GM19328 (cell line): ENCODE measurements around the gene DCPS.

Source experiments
- ATAC-seq: cut with Tn5 transposase; IDR thresholded peaks from one replicate; pipeline ENCODE4 v1.9.1; 2021; ENCODE audit warnings: mild to moderate bottlenecking, moderate library complexity; ENCODE audit not compliant: unreplicated experiment

DCPS gene

DNA sequence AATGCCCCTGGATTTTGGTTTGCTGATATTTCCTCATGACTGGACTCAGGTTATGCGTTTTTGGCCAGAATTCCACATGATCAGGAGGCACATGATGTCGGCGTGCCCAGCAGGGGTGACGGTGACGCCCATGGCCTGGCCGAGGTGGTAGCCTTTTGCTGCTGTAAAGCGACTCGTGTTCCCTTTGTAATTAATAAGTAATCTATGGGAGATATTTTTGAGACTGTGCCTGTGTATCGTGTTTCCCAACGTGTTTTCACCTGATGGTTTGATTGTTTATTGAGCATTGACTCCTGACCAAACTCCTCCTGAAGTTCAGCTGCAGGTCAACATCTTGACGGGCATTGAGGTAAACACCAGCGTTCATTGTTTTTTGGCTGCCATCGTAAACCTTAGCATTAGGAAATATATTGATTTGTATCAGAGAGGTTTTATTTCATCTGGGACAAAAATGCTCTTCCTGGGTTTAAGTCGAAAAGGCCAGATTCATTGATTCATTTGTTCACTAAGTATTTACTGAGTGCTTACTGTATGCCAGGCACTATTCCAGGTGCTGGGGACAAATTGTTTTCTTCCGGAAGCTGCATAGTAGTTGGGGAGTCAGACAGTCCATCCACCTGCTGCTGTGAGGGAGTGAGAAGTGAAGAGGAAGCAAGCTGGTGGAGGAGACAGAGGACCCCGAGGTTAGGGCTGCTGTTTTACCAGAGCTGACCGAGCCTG, 23.6 kb downstream of the DCPS start:
- ATAC-seq = no peak

DNA sequence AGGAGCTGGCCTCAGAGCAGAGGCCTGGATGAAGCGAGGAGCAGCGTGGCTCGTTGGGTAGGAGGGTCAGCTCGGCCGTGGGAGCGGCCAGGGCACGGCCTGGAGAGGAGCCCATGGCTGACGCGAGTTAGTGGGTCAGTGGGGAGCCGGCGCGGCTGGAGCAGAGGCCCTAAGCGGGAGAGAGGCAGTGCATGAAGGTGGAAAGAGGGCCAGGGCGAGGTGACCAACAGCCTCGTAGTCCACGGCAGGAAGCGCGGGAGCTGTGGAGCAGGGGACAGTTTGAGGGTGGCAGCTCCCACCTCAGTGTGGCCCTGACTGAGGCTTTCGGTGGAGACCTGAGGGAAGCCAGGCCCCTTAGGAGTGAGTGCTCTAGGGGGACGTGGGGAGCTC, 24.1 kb downstream of the DCPS start:
- no peak for ATAC-seq

DNA sequence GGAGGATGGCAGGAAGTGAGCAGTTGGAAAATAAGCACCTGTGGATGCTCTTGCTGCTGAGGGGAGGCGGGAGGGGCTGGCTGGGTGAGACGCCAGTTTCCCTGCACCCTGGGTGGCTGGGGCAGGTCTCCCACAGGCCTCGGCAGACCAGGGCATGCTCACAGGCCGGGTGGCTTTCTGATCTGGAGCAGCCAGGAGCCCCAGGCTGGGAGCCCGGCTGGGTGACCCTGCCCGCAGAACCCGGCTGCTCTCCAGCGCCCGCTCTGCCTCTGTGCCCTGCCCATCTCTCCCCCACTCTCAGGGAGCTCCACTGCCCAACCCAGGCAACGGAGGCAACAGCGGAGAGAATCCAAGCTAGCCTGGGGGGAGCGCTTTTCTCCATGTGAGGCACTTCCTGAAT, 24.6 kb downstream of the DCPS start:
- no peak for ATAC-seq

DNA sequence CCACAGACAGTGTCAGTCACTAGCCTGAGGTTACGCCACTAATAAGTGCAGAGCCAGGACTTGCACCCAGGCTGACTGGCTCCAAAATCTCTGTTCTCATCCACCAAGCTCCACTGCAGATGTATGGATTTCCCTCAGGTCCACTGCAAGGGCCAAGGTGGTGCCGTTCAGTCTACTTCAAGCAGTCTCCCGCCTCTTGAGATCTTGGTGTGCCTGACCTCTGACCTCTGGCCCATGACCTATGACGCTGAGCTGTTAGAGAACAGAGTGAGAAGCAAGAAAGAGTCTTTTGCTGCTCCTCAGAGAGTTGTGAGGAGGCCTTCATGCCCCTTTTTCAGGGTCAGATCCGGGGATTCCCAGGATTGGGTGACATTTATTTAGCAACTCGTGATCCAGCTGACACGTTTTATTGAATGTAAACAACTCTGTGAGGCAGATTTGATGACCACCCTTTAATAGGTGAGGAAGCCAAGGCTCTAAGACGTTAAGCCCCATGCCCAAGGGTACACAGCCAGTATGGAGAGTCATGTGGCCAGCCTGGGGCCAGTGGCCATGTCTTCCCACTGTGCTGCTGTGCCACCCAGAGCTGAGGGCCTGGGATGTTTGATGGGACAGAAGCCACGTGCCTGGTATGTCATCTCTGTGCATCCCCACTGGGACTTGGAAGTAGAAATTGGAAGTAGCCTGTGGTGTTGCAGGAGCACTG, 25.2 kb downstream of the DCPS start:
- ATAC-seq = no peak

DNA sequence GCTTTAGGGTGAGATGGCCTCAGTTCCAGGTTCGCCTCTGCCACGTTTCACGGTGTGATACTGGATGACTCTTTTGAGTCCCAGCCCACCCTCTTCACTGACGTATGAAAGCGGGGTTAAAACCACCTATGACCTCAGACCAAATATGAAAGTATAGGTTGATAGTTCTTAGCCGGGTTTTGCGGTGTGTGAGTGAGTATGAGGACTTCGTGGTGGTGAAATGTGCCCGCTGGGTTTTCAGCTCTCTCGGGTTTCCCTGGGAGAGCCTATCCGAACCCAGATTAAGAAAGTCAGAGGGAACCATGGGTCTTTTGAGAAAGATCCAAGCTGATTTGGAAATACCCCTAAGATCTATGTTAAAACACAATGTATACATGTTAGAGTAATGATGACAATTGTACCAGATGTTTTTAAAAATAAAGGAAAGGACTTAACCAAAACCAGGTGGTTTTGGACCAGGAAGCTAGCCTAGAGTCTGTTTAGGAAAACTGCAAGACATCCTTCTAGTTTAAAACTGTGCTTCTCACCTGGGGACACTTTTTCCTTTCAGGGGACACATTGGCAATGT, 25.9 kb downstream of the DCPS start:
- ATAC-seq = no peak

DNA sequence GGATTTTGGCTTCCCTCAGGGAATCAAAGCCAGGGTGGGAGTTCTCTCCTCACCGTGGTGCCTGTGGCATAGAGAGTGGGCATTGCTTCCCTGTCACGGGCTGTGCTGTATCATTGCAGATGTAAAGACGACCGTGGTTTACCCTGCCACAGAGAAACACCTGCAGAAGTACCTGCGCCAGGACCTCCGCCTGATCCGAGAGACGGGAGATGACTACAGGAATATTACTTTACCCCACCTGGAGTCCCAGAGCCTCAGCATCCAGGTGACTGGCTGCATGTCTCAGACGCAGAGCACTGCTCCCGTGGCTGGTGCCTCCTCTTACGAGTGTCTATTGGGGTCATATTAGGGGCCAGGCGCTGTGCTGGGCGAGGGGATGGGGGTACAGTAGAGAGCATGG, 27.4 kb downstream of the DCPS start:
- ATAC-seq = no peak

DNA sequence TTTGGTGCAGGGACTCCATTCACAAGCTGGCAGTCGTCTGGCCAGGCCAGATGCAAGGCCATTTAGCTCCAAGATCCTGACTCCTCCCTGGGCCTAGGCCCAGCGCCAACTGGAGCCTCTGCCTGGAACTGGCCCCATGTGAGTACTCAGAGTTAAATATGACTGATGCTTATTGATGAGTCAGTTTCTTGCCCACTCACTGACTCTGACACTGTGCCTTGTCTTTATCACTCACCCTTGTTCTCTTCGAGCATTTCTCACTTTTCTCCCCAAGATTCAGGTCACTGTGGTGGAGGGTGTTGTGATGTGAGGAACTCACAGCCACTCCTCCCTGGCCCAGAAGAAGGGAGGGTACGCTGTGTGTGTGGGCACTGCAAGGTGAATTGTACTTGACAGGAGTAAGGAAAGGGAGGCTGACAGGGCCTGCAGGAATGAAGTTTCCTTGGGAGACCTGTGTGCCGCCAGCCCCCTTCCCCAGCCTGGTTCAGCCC, 28.4 kb downstream of the DCPS start:
- ATAC-seq = no peak

DNA sequence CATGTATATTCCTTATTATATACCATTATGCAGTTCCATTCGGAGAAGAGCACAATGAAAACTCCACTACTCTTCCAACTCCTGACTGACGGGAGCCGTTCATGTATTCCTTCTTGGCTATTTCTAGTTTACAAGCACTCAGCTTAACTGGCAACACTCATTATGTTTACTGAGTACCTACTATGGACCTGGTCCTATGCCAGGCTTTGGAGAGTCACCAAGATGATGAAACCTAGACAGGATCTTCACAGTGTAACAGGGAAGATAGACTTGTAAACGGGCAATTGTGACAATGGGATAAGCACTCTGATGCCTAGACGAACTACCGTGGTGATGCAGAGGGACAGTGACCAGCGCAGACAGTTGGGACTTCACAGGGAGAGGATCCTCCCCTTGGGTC, 29.3 kb downstream of the DCPS start:
- ATAC-seq = no peak

DNA sequence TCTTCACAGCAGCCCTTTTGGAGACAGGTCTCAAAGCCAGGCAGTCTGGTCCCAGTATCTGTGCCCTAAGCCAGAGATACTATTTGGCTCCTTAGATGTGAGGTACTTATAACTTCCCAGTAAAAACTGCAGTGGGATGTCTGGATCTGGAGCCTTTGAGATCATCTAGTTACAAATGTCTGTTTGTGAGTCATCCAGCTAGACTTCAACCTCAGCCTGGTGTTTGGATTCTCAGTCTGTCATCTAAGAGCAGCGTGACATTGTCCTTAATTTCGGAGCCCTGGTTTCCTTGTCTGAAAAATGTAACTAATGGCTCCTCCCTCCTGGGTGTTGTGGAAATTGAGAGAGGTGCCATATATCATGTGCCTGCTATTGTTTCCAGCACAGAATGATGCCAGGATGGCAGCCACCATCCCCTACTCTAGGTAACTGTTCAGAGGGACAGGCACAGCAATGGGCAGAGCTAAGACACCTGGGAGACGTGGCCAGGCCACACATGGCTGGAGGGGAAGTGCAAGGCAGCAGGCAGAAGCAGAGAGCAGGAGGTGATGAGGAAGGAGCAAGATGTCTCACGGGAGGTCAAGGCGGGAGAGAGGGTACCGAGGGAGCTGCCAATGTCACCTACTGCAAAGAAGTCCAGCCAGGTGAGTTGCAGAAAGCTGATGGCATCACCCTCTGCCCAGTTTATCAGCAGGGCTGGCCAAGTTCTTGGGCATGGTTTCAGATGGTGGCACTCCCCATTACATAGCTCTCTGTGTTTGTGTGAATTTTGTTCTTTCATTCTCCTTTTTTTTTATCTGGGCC, 31.0 kb downstream of the DCPS start:
- no peak for ATAC-seq

DNA sequence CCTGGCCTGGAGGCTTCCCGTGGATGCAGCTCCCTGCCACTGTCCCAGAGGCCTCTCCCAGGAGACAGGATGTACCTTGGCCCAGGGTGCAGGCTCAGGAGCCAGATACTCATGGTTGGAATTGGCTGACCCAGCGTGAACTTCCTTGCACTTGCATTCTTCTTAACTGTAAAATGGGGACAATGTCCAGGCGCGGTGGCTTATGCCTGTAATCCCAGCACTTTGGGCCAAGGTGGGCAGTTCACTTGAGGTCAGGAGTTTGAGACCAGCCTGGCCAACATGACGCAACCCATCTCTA, 31.6 kb downstream of the DCPS start:
- no peak for ATAC-seq

DNA sequence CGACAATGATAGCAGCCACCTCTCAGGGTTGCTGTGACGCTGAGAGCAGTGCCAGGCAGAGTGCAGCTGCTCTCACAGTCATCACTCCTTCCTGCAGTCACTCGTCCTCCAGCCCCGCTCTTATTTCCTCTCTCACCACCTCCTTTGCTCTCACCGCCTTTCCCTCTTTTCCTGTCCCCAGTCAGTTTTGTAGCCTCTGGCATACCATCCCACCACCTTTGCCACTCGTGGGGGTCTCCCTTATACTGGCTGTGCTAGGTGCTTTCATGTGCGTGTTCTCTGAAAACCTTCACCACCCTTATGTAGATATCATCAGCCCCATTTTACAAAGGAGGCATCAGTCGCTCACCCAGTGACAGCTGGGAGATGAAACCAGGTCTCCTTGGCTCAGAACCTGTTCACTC, 32.3 kb downstream of the DCPS start:
- ATAC-seq = no peak

DNA sequence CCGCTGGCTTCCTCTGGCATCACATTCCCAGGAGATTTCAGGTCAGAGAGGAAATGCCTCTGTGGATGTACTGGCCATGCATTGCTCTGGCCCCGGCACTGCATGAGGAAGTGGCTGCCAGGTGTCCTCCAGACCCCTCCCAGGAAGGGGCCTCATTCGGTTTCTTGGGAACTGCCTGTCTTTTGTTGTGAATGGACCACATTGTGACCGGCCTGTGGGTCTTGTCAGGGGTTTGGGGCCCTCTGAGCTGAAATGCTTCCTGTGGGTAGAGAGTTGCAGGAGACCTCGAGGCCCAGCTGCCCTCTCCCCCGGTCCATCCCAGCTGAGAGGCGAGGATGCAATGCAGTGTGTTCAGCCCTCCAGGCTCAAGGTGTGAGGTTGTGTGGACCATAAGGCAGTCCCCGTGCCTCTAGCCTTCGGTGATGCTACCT, 32.8 kb downstream of the DCPS start:
- ATAC-seq = no peak

DNA sequence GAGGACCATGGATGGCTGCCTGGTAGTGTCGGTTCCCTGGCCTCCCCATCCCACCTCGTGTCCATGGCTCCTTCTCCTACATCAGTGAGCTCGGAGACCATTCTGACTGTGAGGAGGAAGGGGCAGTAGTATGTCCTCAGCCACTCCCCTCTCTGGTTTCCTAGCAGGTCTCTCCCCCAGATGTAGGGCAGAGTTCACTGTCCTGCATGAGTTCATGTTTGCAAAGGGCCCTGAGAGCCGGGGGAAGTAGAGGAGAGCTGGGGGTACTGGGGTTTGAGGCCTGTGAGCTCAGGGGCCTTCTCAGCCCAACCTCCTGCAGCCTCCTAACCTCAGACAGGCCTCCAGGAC, 33.2 kb downstream of the DCPS start:
- ATAC-seq = no peak

DNA sequence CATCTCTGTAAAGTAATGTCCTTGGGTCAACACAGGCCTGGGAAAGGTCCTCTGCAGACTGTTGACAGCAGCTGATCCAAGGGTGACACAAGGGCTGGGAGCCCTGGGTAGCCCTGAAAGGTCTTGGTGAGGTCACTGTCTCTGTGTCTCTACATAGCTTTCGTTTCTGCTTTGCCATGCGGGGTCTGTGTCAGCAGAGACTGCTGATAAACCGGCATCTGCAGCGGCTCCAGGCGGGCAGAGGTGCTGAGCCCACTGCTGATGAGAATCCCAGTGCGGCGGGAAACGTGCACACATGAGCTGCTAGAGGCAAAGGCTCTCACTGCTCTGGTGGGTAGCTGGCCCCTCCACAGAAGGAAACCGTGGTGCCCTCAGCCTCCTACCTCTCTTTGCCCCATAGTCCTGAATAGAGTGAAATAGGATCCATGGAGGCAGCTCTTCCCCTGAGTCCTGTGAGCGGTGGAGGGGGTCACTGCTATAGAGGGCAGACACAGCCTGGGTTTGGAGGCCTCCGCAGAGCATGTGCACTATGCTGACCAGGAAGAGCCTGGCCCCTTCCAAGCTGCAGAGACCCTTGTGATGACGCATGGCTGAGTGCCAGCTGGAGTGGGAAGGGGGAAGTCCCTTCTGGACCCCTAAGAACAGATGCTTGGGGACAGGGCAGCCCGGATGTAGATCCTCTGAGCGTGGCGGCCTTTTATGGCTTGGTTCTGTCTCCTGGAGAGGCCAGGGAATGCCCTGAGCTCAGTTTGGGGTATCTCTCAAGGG, 33.8 kb downstream of the DCPS start:
- no peak for ATAC-seq

DNA sequence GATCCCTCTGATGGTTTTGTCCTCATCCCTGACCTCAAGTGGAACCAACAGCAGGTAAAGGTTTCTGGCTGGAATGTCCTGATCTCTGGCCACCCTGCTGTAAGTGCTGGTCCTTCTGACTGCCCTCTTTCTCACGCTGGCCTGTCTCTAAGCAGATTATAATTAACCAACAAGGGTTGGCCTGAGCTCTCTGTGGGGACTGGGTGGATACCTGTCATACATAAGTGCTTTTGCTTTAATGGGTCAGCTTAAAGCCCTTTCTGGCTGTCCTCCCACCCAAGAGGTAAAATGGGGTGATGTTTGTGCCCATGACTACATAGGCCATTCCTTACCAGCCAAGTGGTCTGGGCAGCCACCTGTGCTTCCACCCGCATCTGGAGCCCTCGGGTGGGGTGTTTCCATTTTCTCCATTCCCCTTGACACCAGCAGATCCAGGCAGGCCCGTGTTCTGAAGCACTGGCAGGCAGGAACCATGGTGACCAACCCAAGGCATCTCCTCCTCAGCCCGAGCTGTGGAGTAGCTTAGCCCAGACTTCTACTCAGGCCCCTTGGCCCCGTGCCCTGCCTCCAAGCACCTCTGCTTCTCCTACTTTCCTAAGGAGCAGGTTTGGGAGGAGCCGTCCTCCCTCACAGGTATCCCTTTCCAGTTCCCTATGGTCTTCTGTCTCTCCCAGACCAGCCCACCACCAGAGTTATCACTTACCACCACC, 34.6 kb downstream of the DCPS start:
- ATAC-seq = no peak

DNA sequence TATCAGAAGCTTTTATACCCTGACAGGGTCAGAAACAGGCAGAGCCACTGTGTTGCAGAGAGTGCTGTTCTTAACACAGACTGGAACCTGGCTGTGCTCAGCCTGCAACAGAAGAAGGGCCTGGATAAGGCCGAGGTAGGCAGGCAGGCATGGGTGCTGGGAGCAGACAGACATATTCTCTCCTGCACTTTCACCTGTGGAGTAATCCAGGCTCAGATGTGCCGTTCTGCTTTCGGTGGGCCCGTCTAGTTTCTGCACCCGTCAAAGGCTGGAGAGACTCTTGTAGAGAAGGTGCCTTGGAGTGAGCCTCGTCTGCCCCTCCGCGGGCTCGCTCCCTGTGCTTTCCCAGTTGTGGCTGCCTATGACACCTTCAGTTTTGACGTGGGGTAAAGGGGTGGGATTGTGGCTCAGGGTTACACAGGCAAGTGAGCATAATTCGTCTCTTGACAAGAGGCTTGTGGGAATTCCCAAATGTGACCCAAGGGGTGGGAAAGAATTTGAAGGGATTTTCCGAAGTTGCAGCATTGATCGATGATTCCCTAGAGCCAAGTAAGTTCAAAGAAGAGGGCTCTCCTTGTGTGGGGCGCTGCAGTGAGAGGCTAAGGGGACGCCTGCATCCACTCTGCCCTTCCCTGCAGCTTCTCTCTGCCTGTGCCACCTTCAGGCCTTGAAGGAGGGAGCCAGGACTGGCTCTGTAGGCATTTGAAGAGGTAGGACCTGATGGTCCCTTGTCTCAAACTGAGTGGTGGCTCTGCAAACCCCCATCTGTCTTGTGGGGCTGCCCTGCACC, 35.4 kb downstream of the DCPS start:
- ATAC-seq = no peak

DNA sequence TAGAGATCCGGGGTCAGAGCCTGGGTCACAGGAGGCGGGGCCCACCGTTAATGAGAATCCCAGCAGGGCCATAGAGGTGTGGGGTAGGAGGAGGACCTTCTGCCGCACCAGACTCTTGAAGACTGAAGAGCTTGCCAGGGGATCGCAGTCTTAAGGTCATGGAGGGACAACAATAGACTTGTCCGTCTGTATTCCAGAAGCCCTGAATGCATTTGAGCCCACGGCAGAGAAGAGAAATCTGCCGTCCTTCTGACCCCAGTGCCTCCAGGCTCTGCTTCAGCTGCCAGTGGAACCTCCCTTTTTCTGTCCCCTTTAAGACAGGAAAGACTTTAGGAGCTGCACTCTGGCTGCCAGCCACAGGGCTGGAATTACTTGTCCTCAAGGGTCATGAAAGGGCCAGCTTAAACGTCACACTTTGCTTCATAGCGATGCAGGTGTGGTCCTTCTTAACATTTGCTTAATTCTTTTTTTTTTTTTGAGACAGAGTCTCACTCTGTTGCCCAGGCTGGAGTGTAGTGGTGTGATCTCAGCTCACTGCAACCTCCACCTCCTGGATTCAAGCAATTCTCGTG, 36.1 kb downstream of the DCPS start:
- ATAC-seq = no peak

DNA sequence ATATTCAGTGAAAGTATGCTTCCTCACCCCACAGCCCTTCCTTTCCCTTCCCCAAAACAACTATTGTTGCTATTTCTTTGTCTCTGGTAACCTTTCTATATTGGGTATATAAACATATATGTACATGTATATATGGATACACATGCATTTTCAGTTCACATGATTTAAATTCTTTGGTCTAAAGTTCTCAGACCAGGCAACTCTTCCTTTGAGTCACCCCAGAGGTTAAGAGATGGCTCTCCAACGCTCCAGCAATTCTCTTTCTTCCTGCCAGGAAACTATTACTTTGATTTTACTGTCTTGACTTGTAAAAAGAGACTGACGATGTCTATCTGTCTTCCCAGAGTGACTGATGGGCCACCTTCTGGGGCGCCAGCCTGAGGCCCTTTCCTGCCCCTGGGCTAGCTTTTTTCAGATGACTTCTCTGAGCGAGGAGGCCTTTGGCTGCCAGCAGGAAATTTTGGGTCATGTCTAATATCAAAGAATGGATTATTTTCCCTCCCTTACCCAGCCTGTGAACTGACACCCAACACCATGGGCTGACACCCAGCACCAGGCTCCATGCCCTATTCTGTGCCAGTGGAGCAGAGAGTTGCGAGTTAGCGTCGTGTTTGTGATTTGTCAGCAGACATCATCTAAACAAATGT, 37.2 kb downstream of the DCPS start:
- no peak for ATAC-seq

DNA sequence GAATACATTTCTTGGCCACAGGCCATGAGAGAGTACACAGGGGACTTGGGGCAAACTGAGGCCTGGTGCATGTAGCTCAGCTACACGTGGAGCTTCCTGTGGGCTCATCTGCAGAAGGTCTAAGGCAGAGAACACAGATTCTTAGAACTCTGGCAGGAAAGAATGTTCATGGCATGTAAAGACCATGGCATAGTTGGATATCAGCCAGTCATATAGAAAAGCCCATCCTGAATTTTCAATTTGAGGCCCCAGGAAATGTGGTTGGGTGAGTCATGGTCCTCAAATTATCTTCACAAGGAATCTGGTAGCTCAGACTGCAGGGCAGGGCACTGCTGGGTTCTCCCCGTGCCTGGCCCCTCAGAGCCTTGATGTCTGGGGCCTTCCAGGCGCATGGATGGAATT, 37.9 kb downstream of the DCPS start:
- no peak for ATAC-seq
